SKM-1 (cell line): Measurements from ENCODE around the gene ATP8A2.

ENCODE experiments used
- DNase-seq: peaks from one replicate; lab custom pipeline; 2025; ENCODE audit not compliant: unreplicated experiment; lab: John Stamatoyannopoulos, UW

The ATP8A2 gene

GRCh38 chr13:25722893-25723292, 351.1 kb downstream of the ATP8A2 start:
- DNase-seq, result no peak

- DNase-seq, result no peak
These were observed 353.3 kb downstream of the ATP8A2 start for GRCh38 chr13:25725104-25725503.

GRCh38 chr13:25727250-25727649, 355.5 kb downstream of the ATP8A2 start:
- DNase-seq, result no peak

- DNase-seq, result no peak
These were observed 356.0 kb downstream of the ATP8A2 start for GRCh38 chr13:25727810-25728209.

- DNase-seq, result no peak
These were observed 357.4 kb downstream of the ATP8A2 start for GRCh38 chr13:25729201-25729600.

GRCh38 chr13:25731037-25731436, 359.3 kb downstream of the ATP8A2 start:
- DNase-seq, result no peak

- no peak for DNase-seq
These were observed 359.8 kb downstream of the ATP8A2 start for GRCh38 chr13:25731536-25731935.

- no peak for DNase-seq
These were observed 360.5 kb downstream of the ATP8A2 start for GRCh38 chr13:25732111-25732865.

GRCh38 chr13:25733001-25733491, 361.3 kb downstream of the ATP8A2 start:
- no peak for DNase-seq

GRCh38 chr13:25733696-25734435, 362.1 kb downstream of the ATP8A2 start:
- no peak for DNase-seq

- no peak for DNase-seq
These were observed 366.8 kb downstream of the ATP8A2 start for GRCh38 chr13:25738342-25739196.

- no peak for DNase-seq
These were observed 367.6 kb downstream of the ATP8A2 start for GRCh38 chr13:25739376-25739775.

GRCh38 chr13:25741796-25742195, 370.0 kb downstream of the ATP8A2 start:
- DNase-seq, result no peak

GRCh38 chr13:25742220-25742619, 370.4 kb downstream of the ATP8A2 start:
- DNase-seq, result no peak

GRCh38 chr13:25743421-25743820, 371.6 kb downstream of the ATP8A2 start:
- DNase-seq, result no peak

- no peak for DNase-seq
These were observed 372.4 kb downstream of the ATP8A2 start for GRCh38 chr13:25744178-25744577.

- DNase-seq, result no peak
These were observed 374.4 kb downstream of the ATP8A2 start for GRCh38 chr13:25746131-25746530.

- no peak for DNase-seq
These were observed 381.3 kb downstream of the ATP8A2 start for GRCh38 chr13:25752957-25753551.

GRCh38 chr13:25753976-25754375, 382.2 kb downstream of the ATP8A2 start:
- no peak for DNase-seq

- DNase-seq, result no peak
These were observed 384.5 kb downstream of the ATP8A2 start for GRCh38 chr13:25756251-25756650.

GRCh38 chr13:25756912-25757311, 385.1 kb downstream of the ATP8A2 start:
- no peak for DNase-seq
